ENCODE data around the gene EDIL3. TPM values are rescaled to one million over a fixed set of nuclear protein-coding genes. Genes with fewer than 3 reads are reported as not detected.

Gene EDIL3
- total RNA-seq, 1 donor from 2014 or later: 15.2 TPM

GRCh38 chr5:84383296-84383815 lies 1.3 kb downstream of the EDIL3 start:
- Histone ChIP-seq H3K27ac (peak overlapping the region; percentile 74), H3K4me1 (peaks cover 24% of the 10 kb centered on the region), H3K36me3 (no peaks in the 10 kb centered on the region), H3K9me3 (no peaks in the 10 kb centered on the region), H3K27me3 (no peaks in the 10 kb centered on the region), H3K4me3 (peak overlapping the region; percentile 64 to 66)
- no peak for TF ChIP-seq POLR2AphosphoS5 (IDR thresholded peaks at IDR 0.05; ENCODE audit: insufficient read depth in 1 of 2, low read depth in 1 of 2)
- no peak for TF ChIP-seq POLR2A (IDR thresholded peaks at IDR 0.05)
- TF ChIP-seq CTCF (IDR thresholded peaks at IDR 0.05): no peak
- intact Hi-C loops (cut with DNase I): no loop called here
- no peak for DNase-seq (ENCODE audit: extremely low spot score in 2 of 2)

- Histone ChIP-seq H3K27me3 (no peaks in the 10 kb centered on the region), H3K4me3 (peak overlapping the region; percentile 64 to 66), H3K27ac (peak overlapping the region; percentile 74), H3K4me1 (peaks cover 24% of the 10 kb centered on the region), H3K9me3 (no peaks in the 10 kb centered on the region), H3K36me3 (no peaks in the 10 kb centered on the region)
- no peak for TF ChIP-seq POLR2A (IDR thresholded peaks at IDR 0.05)
- peak in 1 of 2 donors; percentile 68 for TF ChIP-seq POLR2AphosphoS5 (IDR thresholded peaks at IDR 0.05; ENCODE audit: insufficient read depth in 1 of 2, low read depth in 1 of 2)
- no peak for TF ChIP-seq CTCF (IDR thresholded peaks at IDR 0.05)
- intact Hi-C loops (cut with DNase I): no loop called here
- DNase-seq (ENCODE audit: extremely low spot score in 2 of 2): peak in 1 of 2 donors; percentile 87
Measured at GRCh38 chr5:84382363-84383295, 2.1 kb downstream of the EDIL3 start.

- intact Hi-C loops (cut with DNase I): no loop called here
- no peaks in the 10 kb centered on the region for H3K36me3 ChIP-seq
- H3K4me1 ChIP-seq: peaks cover 24% of the 10 kb centered on the region
- DNase-seq (ENCODE audit: extremely low spot score in 2 of 2): no peak
- H3K27me3 ChIP-seq: no peaks in the 10 kb centered on the region
- H3K4me3 ChIP-seq: peak overlapping the region; percentile 64 to 66
- TF ChIP-seq CTCF (IDR thresholded peaks at IDR 0.05): no peak
- peak in 1 of 2 donors; percentile 71 for TF ChIP-seq POLR2AphosphoS5 (IDR thresholded peaks at IDR 0.05; ENCODE audit: insufficient read depth in 1 of 2, low read depth in 1 of 2)
- TF ChIP-seq POLR2A (IDR thresholded peaks at IDR 0.05): no peak
- no peaks in the 10 kb centered on the region for H3K9me3 ChIP-seq
- H3K27ac ChIP-seq: peak overlapping the region; percentile 74
Measured at GRCh38 chr5:84381502-84382362, 2.9 kb downstream of the EDIL3 start.

GRCh38 chr5:84379749-84380148 lies 4.9 kb downstream of the EDIL3 start:
- Histone ChIP-seq H3K9me3 (no peaks in the 10 kb centered on the region), H3K4me3 (no peak overlapping the region), H3K27ac (no peak overlapping the region), H3K36me3 (no peaks in the 10 kb centered on the region), H3K27me3 (no peaks in the 10 kb centered on the region), H3K4me1 (peaks cover 24% of the 10 kb centered on the region)
- TF ChIP-seq POLR2AphosphoS5 (IDR thresholded peaks at IDR 0.05; ENCODE audit: insufficient read depth in 1 of 2, low read depth in 1 of 2) (no peak), CTCF (IDR thresholded peaks at IDR 0.05) (no peak), POLR2A (IDR thresholded peaks at IDR 0.05) (no peak)
- DNase-seq (ENCODE audit: extremely low spot score in 2 of 2): no peak
- intact Hi-C loops (cut with DNase I): no loop called here
